Activated CD4-positive, alpha-beta memory T cell treated with anti-CD3 and anti-CD28 coated beads, Interleukin-2, amount 10 ng/mL, durations not matched to agents 7 days and 5 days (primary cell): Measurements from ENCODE around the gene AP2A2. TPM values are rescaled to one million over a fixed set of nuclear protein-coding genes. Genes with fewer than 3 reads are reported as not detected.

Experiments used
- CTCF ChIA-PET: fragments of 350-600 bp; sonication (Branson Sonifier 250); formaldehyde crosslinking; loops from one replicate; lab custom pipeline; 2021; ENCODE audit warnings: antibody characterized with exemption, inconsistent platforms; lab: Charles Lee
- POLR2A ChIA-PET: fragments of 350-600 bp; sonication (Branson Sonifier 250); formaldehyde crosslinking; loops from one replicate; lab custom pipeline; 2021; ENCODE audit warnings: antibody characterized with exemption; lab: Charles Lee
- DNase-seq: peaks from one replicate; pipeline ENCODE4 v3.0.0-alpha.2; 2020
- H3K27ac Mint-ChIP-seq: one replicate; pipeline ENCODE4 v1.8.0; 2021; ENCODE audit warnings: mild to moderate bottlenecking, mixed read lengths
- H3K27me3 Mint-ChIP-seq: one replicate; pipeline ENCODE4 v1.8.0; 2021; ENCODE audit warnings: mixed read lengths
- H3K36me3 Mint-ChIP-seq: one replicate; pipeline ENCODE4 v1.8.0; 2021; ENCODE audit warnings: low read depth, mixed read lengths
- H3K4me1 Mint-ChIP-seq: one replicate; pipeline ENCODE4 v1.8.0; 2021; ENCODE audit warnings: mixed read lengths
- H3K4me3 Mint-ChIP-seq: one replicate; pipeline ENCODE4 v1.8.0; 2021; ENCODE audit warnings: mild to moderate bottlenecking, mixed read lengths
- H3K9me3 Mint-ChIP-seq: one replicate; pipeline ENCODE4 v1.8.0; 2021; ENCODE audit warnings: mixed read lengths
- total RNA-seq, 2 experiments: library from RNA; stranded (reverse); gene quantifications; one replicate each; pipeline ENCODE4 v1.2.3, GENCODE V29; 2021

AP2A2 gene
- total RNA-seq, 2 experiments from 2014 or later = 50.5 to 51.1 TPM

- POLR2A ChIA-PET = no interaction called here
- CTCF ChIA-PET = interaction anchor here (1.7 kb wide), 1 partner anchor 204 kb away, joined by 7 read pairs; no protein-coding TSS in a partner anchor
- Mint-ChIP-seq H3K4me1 (peaks cover 1% of the 10 kb centered on the region), H3K27ac (no peak overlapping the region), H3K4me3 (no peak overlapping the region), H3K9me3 (no peaks in the 10 kb centered on the region), H3K36me3 (no peaks in the 10 kb centered on the region), H3K27me3 (peaks cover 1% of the 10 kb centered on the region)
- no peak for DNase-seq
Measured at GRCh38 chr11:1052133-1053011, 126.7 kb downstream of the AP2A2 start.

DNA sequence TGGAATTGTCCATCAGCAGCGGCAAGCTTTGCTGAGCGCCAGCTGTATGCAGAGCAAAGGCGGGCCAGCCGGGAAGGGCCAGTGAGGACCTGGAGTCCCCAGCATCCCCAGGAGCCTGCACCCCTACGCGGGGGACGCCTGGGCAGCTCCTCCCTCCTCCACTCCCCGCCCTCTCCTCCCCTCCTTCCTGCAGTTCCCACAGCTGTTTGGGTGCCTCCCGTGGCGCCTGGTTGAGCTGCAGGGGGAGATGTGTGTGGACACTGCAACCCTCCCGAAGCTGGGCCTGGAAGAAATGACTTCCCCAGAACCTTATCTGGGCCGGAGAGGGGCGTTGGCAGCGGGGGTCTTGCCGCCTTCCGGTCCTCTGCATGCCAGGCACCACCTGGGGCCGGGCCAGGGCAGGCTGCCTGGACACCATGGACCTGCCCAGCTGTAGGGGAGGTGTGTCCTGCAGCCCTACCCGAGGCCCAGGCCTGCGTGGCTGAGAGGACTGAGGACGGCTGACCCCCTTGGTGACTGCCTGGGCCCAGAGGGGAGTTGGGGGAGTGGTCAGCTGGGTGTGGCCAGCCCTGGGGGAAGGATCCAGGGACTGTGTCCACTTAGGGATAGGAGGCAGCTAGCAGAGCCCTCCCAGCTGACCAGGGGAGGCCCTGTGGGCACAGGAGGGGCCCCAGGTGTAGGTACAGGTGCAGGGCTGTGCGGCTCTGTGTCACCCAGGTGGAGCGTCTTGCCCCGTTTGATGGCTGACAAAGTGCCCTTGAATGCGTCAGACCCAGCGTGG, 127.6 kb downstream of the AP2A2 start:
- H3K36me3 Mint-ChIP-seq = no peaks in the 10 kb centered on the region

DNA sequence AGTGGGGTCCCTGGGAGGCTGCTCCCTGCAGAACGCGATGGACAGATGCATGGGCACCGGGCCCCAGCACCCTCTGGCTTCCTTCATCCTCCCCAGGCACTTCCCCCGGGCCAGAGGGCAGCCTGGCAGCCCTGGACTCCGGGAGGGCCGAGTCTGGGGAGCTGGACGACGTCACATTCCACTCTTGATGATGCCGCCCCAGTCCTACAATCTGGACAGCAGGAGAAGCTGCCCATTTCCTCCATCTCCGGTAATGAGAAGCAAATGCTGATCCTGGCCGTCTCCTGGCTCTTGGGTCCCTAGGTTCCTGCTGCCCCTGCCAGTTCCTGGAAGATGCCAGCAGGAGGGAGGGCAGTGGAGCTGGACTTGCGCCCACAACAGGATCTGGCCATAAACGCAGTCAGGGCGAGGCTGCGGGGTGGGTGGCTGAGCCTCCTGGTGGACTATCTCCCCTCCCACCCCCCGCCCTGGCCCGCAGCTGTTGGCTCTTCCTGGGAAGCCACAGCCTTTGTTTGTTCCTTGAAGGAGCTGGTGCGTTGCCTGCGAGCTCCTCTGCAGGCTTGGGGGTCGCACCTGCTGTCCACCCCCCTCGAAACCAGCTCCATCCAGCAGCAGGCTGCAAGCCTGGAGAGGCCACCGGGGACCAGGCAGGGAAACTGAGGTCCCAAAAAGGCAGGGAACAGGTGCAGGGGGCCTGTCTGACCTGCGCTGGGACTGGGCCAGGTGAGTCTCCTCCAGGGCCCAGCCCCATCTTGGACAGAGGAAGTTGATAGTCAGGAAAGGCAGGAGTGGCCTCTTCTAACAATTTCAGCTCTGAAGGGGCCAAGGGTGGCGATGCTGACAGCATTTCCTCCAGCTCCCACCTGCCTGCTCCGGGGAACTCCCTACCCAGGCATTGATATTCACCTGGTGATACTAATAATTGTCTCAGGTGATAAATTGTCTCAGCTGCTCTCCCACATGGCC, 128.8 kb downstream of the AP2A2 start:
- Mint-ChIP-seq H3K9me3 (no peaks in the 10 kb centered on the region), H3K27ac (no peak overlapping the region), H3K36me3 (no peaks in the 10 kb centered on the region), H3K27me3 (peaks cover 4% of the 10 kb centered on the region), H3K4me3 (no peak overlapping the region), H3K4me1 (peaks cover 1% of the 10 kb centered on the region)
- POLR2A ChIA-PET = interaction anchor here (0.9 kb wide), 1 partner anchor 142 kb away, joined by 3 read pairs; no protein-coding TSS in a partner anchor
- no peak for DNase-seq
- CTCF ChIA-PET = no interaction called here

More for the DNA sequence above, 127.6 kb downstream of the AP2A2 start:
- CTCF ChIA-PET = interaction anchor here (0.8 kb wide), 1 partner anchor 205 kb away, joined by 5 read pairs; no protein-coding TSS in a partner anchor
- DNase-seq = no peak
- POLR2A ChIA-PET = no interaction called here
- Mint-ChIP-seq H3K4me1 (peaks cover 1% of the 10 kb centered on the region), H3K4me3 (no peak overlapping the region), H3K9me3 (no peaks in the 10 kb centered on the region), H3K27ac (no peak overlapping the region), H3K27me3 (peaks cover 6% of the 10 kb centered on the region)

DNA sequence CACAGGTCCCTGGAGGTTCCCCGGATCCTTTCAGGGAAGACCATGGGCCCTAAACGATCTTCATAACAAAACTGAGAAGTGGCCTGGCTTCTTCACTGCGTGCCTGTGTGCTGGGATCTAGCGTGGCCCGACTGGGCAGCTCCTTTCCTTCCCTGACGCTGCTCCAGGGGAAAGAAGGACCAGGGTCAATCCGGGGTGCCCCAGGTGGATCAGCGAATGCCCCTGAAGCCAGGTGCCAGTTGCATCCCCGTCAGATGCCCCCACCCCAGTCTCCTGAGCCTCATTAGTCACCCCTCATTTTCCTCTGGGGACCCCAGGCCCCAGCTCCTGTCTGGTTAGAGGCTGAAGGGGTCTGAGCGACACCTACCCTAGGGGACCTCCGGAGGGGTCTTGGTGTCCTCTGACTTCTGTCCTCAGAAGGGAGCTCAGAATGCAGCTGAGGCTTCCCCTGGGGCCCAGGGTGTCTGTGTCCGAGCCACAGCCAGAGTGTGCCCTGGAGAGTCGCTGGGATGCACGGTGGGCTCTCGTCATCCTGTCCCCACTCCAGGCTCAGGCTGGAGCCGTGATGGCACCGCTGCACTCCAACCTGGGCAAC, 129.5 kb downstream of the AP2A2 start:
- no peak for DNase-seq
- Mint-ChIP-seq H3K27ac (no peak overlapping the region), H3K4me1 (peaks cover 1% of the 10 kb centered on the region), H3K4me3 (no peak overlapping the region), H3K27me3 (peaks cover 4% of the 10 kb centered on the region), H3K36me3 (no peaks in the 10 kb centered on the region), H3K9me3 (no peaks in the 10 kb centered on the region)
- ChIA-PET POLR2A (interaction anchor here (0.9 kb wide), 1 partner anchor 143 kb away, joined by 3 read pairs; no protein-coding TSS in a partner anchor), CTCF (no interaction called here)

DNA sequence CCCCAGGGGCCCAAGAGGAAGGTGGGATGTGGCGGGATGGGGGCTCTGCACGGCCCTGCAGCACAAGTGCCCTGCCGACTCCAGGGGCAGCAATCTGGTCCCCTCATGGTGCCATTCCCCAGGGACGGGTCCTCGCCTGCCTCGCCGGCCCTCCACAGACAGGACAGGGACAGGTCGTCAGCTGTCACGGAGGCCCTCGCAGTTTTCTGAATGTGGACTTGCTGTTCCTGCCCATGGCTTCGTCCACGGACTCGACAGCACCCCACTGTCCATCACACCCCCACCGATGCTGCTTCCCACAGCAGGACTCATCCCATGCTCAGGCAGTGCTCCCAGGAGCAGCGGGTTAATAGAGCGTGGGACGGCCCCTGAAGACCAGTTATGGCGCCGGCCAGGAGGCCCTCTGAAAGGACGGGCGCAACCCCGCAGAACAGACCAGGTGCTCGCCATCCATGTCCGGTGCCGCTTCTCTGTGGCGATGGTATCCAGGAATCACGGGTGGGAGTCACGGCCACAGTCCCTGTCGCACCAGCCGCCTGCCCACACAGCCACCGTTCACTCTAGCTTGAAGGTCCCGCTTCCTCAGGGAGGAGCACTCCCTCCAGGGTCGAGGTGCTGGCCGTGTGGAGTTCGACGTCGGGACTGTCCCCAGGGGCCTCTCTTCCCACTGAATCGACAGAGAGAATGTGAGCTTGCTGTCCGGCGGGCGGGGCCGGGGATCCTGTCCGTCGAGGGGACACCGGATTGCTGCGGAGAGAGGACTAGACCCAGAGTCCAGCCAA, 130.5 kb downstream of the AP2A2 start:
- Mint-ChIP-seq H3K4me3 (no peak overlapping the region), H3K9me3 (no peaks in the 10 kb centered on the region), H3K36me3 (no peaks in the 10 kb centered on the region), H3K27me3 (peaks cover 4% of the 10 kb centered on the region), H3K27ac (no peak overlapping the region), H3K4me1 (no peaks in the 10 kb centered on the region)
- no peak for DNase-seq
- ChIA-PET CTCF (interaction anchor here (1.3 kb wide), 1 partner anchor 8 kb away, joined by 3 read pairs; no protein-coding TSS in a partner anchor), POLR2A (no interaction called here)

GRCh38 chr11:1057806-1058205, 132.1 kb downstream of the AP2A2 start:
- ChIA-PET CTCF (interaction anchor here (1.3 kb wide), 1 partner anchor 10 kb away, joined by 3 read pairs; no protein-coding TSS in a partner anchor), POLR2A (no interaction called here)
- peaks cover 13% of the 10 kb centered on the region for H3K27me3 Mint-ChIP-seq
- H3K27ac Mint-ChIP-seq = no peak overlapping the region
- H3K4me3 Mint-ChIP-seq = no peak overlapping the region
- no peaks in the 10 kb centered on the region for H3K4me1 Mint-ChIP-seq
- DNase-seq = no peak
- peaks cover 4% of the 10 kb centered on the region for H3K9me3 Mint-ChIP-seq
- no peaks in the 10 kb centered on the region for H3K36me3 Mint-ChIP-seq

DNA sequence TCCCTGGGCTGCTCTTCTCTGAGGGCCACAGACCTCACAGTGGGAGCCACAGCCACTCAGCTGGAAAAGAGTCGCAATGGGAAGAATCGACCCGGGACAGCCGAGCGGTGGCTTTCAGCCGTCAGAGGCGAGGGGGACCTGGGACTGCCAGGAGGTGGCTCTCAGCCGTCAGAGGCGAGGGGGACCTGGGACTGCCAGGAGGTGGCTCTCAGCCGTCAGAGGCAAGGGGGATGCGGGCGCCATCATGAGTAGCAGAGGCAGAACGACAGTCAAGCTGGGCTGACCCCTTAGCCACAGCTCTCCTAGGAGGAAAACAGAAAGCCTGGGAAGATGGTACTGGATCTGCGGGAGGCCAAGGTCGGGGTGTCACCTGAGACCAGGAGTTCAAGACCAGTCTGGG, 134.1 kb downstream of the AP2A2 start:
- Mint-ChIP-seq H3K4me1 (no peaks in the 10 kb centered on the region), H3K9me3 (peaks cover 4% of the 10 kb centered on the region), H3K27ac (no peak overlapping the region), H3K4me3 (no peak overlapping the region), H3K27me3 (peaks cover 25% of the 10 kb centered on the region), H3K36me3 (no peaks in the 10 kb centered on the region)
- POLR2A ChIA-PET = no interaction called here
- CTCF ChIA-PET = no interaction called here
- DNase-seq = no peak

DNA sequence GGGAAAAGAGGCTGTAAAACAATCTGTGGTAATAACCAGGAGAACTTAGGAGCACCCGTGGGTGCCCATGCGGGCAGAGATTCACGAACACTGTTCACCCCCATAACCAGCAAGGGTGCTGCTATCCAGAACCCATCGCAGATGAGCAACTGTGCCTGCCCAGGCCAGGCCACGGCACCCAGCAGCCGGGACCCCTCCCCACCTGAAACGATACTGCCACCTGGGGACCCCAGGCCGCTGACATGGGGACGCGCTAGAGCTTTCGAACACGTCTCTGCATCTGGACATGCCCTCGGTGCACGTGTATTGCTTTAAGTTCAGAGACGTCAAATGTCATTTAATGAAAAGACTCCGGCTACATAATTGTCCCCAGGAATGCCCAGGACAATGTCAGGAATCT, 134.7 kb downstream of the AP2A2 start:
- POLR2A ChIA-PET = no interaction called here
- peaks cover 25% of the 10 kb centered on the region for H3K27me3 Mint-ChIP-seq
- no peaks in the 10 kb centered on the region for H3K4me1 Mint-ChIP-seq
- H3K27ac Mint-ChIP-seq = no peak overlapping the region
- H3K4me3 Mint-ChIP-seq = no peak overlapping the region
- no peaks in the 10 kb centered on the region for H3K36me3 Mint-ChIP-seq
- DNase-seq = no peak
- H3K9me3 Mint-ChIP-seq = peaks cover 4% of the 10 kb centered on the region
- CTCF ChIA-PET = no interaction called here

DNA sequence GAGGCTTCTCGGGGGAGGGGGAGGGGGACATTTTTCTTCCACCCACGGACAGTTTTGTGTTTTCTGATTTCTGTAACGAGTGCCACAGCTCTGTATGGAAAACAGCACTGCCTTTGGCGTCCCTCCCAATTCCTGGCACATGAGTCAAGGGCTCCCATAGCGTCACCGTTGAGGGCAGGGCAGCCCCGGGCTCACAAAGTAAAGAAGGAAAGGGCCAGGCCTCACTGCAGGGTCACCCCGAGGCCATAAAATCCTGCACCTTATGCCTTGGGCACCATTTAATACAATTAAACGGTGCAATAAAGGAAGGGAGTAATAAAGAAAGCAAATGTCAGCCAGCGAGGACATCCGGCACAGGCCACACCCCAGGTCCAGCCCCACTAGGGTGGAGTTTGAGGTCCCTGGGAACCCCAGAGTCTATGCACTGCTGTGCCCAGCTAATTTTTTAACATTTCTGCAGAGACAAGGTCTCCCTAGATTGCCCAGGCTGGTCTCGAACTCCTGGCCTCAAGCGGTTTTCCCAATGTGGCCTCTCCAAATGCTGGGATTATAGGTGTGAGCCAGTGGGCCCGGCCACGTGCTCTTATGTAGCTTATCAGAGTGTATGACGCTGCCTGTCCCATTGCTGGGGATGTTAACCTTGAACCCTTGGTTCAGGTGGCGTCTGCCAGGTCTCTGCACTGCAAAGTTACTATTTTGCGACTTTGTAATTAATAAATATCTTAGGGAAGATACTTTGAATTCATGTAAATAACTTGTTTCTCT, 135.4 kb downstream of the AP2A2 start:
- no peak for DNase-seq
- Mint-ChIP-seq H3K36me3 (no peaks in the 10 kb centered on the region), H3K27ac (no peak overlapping the region), H3K4me3 (no peak overlapping the region), H3K27me3 (peaks cover 29% of the 10 kb centered on the region), H3K4me1 (no peaks in the 10 kb centered on the region), H3K9me3 (peaks cover 4% of the 10 kb centered on the region)
- ChIA-PET POLR2A (no interaction called here), CTCF (no interaction called here)
